ENCODE results near the gene NCAM1.
"Not testable (repeated sequence)": the region's sequence is repeated elsewhere in the genome, so short reads cannot be mapped to it uniquely, and the experiment has no call there.

Gene NCAM1

GRCh38 chr11:112961146-112961668 lies at the start of gene NCAM1:
Gene NCAM1 (plus strand): TSS chr11:112961420.
- peak; percentile 96 for DNase-seq

DNA sequence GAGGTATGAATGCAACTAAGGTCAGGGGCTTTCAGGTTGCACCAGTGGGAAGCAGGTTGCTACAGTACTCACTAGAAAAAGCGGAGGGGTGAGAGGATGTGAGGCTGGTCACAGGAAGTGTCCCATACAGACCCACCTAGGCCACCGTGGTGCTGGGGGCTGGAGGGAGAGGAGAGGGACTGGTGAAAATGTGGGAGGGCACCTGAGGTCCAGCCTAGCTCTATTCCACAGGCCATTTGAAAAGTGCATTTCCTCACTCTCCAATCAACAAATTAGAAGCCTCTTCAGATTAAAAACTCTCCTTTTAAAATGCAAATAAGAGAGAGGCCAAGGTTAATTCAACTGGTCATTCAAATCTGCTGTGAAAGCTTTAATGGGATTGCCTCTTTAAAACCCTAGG lies 38.6 kb upstream of the NCAM1 start:
- DNase-seq: no peak

DNA sequence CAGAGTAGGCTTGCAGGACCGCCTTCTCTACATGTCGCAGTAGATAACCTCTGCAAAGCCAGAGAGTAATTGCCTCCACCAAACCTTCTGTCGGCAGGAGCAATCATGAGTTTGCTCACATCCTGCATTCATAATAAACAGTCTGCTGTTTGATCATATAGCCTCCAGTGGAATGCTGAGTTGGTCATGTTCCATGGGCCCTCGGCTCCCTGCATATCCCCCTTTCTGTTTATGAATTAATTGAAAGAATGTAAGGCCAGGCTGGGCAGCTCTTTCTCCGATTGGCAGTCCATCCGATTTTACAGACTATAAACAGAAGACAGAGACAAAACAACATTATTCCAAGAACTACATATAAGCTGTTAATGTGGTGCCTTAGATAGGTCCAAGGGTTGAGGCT lies 36.4 kb upstream of the NCAM1 start:
- not testable (repeated sequence) for DNase-seq

GRCh38 chr11:112925516-112926310 lies 35.5 kb upstream of the NCAM1 start:
- DNase-seq: no peak

GRCh38 chr11:112928136-112928535 lies 33.1 kb upstream of the NCAM1 start:
- no peak for DNase-seq

- no peak for DNase-seq
Measured at GRCh38 chr11:112929432-112929831, 31.8 kb upstream of the NCAM1 start.

GRCh38 chr11:112931703-112932102 lies 29.5 kb upstream of the NCAM1 start:
- DNase-seq: no peak

DNA sequence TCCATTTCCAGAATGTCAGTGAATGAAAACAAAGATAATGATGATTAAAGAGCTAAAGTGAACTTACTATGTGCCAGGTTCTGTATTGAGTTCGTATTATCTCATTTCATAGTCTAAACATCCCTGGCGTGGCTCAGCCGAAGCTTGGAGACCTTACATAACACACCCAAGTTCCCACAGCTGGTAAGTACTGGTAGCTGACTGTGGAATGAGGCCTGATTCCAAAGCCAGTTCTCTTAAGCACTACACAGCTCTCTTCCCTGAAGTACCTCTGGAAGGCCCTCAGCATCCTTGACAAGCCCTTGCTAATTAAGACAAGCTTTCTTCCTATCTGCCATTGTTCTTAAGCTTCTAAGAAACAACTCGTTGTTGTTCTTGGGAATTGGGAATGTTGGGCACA lies 28.6 kb upstream of the NCAM1 start:
- no peak for DNase-seq

DNA sequence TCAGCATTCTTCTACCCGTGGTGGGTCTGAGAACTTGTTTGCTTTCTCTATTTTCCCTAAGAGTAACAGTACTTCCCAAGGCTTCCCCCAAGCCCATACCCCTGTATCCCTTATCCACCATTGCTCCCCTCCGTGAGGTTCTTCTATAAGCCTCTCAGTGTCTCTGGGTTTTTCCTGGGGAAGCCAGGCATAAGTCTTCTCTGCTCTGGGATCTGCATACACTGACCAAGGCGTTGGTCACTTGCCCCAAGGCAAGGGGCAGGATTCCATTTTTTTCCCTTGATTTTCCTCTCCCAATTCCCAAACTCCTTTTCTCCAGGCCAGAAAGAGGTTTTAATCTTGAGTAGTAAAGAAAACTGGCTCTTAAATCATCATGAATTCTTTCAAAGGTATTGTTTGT lies 27.2 kb upstream of the NCAM1 start:
- DNase-seq: no peak

DNA sequence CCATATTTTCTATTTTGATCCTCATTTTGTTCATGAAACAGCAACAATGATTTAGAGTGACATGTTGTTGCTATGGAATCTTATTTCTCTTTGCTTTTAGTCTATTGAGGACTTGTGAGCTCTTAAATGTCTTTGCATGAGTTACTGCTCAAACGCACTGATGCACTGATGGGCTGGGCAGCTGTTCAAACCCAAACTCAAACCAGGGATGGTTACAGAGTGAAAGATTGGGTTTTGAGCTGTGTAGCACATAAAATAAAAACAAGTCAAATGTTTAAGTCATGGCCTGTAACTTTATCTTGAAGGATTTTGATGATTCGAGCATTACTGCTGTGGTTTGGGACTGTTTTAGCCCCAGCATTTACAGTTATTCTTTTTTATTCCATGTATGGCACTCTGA lies 20.1 kb upstream of the NCAM1 start:
- no peak for DNase-seq

- no peak for DNase-seq
Measured at GRCh38 chr11:112942966-112943643, 18.1 kb upstream of the NCAM1 start.

DNA sequence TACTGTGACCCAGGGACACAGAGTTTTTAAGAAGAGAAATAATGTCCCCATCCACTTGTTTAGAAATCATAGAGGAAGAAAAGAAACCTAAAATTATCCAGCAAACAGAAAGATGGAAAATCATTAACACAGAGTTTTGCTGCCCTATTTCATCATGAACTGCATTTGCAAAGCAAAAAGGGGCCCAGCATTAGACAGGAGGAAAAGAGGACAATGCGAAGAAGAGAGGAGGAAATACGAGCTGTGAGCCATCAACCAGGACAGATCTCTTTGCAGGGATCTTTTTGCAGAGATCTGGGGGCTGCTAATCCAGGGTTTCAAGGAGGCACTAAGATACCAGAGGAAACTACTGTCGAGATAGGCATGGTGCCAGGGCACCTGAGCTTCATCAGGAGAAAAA lies 14.4 kb upstream of the NCAM1 start:
- DNase-seq: no peak

DNA sequence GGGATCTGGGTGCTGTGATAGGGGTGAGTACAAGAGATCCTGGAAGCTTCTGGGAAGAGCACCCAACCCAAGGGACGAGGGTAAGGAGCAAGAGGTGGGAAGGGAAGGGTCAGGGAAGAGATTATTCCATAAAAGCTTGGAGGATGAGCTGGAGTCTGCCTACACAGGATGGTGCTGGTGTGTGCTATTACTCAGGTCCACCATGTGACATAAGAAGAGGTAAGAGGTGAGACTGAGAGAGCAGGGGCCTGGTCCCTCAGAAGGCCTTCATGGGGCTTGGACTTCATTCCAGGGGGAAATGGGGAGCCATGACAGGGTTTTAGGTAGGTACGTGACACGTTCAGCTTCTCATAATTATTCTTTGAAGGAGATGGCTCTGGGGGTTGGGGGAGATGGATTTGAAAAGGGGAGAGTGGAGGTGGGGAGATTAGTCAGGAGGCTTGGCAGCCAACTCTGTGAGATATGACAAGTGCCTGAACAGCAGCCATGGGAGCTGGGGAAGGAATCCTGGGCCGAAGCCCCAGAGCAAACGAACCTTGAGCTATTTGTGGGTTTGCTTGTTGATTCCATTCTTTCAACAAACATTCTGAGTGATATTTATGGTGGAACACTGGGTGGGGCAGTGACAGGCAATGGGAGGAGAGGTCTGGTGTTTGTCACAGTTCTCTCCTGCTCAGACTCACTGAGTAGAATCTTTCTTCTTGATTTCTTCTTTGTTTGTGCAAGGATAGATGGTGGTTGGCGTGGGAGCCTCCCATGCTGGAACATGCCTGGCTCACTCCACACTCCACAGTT lies 11.2 kb upstream of the NCAM1 start:
- no peak for DNase-seq

- no peak for DNase-seq
Measured at GRCh38 chr11:112958670-112959069, 2.5 kb upstream of the NCAM1 start.

GRCh38 chr11:112961751-112962578 lies 745 bp downstream of the NCAM1 start:
- DNase-seq: peak; percentile 61

GRCh38 chr11:112962579-112963367 lies 1.6 kb downstream of the NCAM1 start:
- DNase-seq: peak; percentile 86

GRCh38 chr11:112963368-112963955 lies 2.2 kb downstream of the NCAM1 start:
- peak; percentile 72 for DNase-seq

DNA sequence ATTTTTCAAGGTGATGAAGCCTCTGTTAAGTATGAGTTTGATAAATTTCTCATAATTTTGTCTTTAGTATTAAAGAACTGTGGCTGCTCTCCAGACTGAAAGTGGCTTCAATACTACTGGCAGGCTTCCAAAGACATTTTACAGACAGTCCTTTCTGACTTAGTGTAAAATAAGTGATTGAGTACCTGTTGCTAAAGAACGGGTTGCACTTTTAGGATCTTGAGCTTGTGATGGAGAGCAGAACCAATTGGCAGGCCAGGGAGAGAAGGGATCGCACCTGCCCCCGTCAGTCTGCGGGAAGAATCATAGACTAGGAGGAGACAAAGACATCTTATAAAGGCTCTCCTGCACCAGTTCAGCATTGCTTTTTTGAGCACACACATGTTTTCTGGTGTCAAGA lies 4.4 kb downstream of the NCAM1 start:
- peak; percentile 67 for DNase-seq

DNA sequence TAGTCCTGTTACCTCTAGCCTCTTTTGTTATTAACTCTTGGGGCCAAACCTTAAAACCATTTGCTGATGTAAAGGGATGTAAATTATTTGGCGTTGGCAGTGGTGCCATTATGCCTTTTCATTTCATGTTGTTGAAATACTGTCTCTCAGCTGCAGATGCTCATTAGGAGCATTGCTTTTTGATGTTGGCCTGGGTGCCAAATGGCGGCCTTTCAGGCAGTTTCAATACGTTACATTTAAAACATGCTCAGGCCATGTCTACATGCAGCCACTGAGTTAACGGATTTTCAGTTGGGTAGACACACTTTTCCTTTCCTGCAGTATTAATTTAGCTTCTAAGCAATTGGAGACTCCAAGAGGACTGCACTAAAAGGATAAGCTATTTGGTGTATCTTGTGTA lies 5.3 kb downstream of the NCAM1 start:
- DNase-seq: no peak

DNA sequence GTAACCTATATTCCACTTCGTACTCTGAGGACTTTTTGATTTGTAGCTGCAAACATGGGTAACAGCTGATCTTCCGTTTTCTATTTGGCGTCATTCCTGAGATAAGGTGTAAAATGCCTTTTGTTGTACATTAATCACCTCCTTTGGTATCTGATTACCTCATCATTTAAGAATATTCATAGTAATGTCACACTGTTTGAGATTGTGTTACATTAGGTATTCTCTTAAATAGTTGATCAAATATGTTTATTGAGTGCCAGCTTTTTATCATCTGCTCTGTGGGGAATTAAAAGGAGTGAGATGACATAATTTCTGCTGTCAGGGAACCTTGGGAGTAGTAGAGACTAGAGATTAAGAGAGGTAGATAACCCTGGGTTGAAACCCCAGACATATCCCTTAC lies 5.9 kb downstream of the NCAM1 start:
- no peak for DNase-seq
